CD1c-positive myeloid dendritic cell (primary cell): ENCODE results near the gene MUC5B.
"Not testable (repeated sequence)": the region's sequence is repeated elsewhere in the genome, so short reads cannot be mapped to it uniquely, and the experiment has no call there.

Source experiments
- DNase-seq: peaks from one replicate; pipeline ENCODE4 v3.0.0-alpha.2; 2016; ENCODE audit errors: extremely low spot score

The MUC5B gene

GRCh38 chr11:1248951-1249350, 26.1 kb downstream of the MUC5B start:
- not testable (repeated sequence) for DNase-seq

DNA sequence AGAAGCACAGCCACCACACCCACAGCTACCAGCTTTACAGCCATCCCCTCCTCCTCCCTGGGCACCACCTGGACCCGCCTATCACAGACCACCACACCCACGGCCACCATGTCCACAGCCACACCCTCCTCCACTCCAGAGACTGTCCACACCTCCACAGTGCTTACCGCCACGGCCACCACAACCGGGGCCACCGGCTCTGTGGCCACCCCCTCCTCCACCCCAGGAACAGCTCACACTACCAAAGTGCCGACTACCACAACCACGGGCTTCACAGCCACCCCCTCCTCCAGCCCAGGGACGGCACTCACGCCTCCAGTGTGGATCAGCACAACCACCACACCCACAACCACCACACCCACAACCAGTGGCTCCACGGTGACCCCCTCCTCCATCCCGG, 27.5 kb downstream of the MUC5B start:
- not testable (repeated sequence) for DNase-seq

GRCh38 chr11:1251236-1251770, 28.4 kb downstream of the MUC5B start:
- DNase-seq: no peak

DNA sequence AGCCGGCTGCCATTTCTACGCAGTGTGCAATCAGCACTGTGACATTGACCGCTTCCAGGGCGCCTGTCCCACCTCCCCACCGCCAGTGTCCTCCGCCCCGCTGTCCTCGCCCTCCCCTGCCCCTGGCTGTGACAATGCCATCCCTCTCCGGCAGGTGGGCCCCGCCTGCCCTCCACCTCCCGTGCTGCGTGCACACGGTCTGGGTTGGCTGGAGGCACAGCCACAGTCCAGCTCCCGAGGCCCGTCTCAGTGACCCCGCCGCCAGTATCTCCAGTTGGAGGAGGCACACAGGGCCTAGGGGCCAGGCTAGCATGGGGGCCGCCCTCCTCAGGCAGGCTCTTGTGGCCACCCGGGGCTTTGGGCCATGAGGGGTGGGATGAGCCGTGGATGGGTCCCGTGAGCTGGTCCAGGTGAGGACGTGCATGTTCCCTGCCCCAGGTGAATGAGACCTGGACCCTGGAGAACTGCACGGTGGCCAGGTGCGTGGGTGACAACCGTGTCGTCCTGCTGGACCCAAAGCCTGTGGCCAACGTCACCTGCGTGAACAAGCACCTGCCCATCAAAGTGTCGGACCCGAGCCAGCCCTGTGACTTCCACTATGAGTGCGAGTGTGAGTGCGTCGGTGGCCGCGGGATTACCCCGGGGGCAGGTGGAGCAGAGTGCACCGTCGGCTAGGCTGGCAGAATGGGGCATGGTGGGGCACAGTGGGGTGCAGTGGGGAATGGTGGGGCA, 29.7 kb downstream of the MUC5B start:
- DNase-seq: no peak

- DNase-seq: no peak
Measured at GRCh38 chr11:1253103-1253485, 30.2 kb downstream of the MUC5B start.

- no peak for DNase-seq
Measured at GRCh38 chr11:1254086-1254648, 31.3 kb downstream of the MUC5B start.

GRCh38 chr11:1254733-1255132, 31.9 kb downstream of the MUC5B start:
- DNase-seq: no peak

DNA sequence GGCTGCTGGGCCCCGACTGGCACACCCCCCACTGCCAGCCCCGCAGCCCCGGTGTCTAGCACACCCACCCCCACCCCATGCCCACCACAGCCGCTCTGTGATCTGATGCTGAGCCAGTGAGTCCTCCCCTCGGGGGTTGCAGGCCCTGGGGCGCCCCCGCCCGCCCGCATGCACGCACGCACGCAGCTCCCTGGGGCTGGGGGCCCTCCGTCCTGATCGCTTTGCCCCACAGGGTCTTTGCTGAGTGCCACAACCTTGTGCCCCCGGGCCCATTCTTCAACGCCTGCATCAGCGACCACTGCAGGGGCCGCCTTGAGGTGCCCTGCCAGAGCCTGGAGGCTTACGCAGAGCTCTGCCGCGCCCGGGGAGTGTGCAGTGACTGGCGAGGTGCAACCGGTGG, 32.3 kb downstream of the MUC5B start:
- no peak for DNase-seq

GRCh38 chr11:1256257-1257045, 33.6 kb downstream of the MUC5B start:
- no peak for DNase-seq

GRCh38 chr11:1257366-1257765, 34.5 kb downstream of the MUC5B start:
- DNase-seq: no peak

DNA sequence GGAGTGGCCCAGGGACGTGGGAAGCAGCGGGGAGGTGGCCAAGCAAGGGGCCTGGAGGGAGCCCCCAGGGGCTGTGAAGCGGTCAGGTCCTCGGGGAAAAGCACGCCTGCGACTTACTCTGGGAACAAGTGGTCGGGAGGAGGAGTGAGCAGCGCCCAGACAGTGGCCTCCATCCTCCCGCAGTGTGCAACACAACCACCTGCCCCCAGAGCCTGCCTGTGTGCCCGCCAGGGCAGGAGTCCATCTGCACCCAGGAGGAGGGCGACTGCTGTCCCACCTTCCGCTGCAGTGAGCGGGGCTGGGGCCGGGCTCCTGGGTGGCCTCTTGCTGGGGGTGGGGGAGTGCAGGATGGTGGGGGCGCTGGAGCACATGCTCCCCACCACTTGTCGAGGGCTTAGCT, 35.0 kb downstream of the MUC5B start:
- no peak for DNase-seq

DNA sequence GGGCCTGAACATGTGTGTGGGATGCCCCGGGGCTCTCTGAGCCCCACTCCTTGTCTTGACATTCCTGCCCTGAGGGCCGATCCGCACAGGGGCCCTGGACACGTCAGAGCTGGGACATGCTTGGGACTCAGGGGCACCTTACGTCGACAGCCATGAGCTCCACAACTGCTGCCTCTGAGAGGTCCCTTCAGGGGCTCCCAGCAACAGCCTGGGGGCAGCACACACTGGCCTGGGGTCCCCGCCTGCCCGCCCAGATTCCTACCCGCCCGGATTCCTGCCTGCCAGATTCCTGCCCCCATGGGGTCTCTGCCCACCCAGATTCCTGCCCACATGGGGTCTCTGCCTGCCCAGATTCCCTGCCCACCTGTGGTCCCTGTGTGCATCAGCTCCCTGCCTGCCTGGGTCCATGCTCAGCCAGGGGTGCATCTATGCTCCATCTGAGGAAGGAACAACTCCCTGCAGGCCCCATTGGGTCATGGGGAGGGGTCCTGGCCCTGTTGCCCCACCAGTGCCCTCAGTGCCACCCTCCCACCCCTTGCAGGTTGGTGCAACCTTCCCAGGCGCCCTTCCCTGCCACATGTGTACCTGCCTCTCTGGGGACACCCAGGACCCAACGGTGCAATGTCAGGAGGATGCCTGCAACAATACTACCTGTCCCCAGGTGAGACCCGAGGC, 35.7 kb downstream of the MUC5B start:
- DNase-seq: no peak

- no peak for DNase-seq
Measured at GRCh38 chr11:1259076-1259461, 36.2 kb downstream of the MUC5B start.

- no peak for DNase-seq
Measured at GRCh38 chr11:1259561-1259960, 36.7 kb downstream of the MUC5B start.

DNA sequence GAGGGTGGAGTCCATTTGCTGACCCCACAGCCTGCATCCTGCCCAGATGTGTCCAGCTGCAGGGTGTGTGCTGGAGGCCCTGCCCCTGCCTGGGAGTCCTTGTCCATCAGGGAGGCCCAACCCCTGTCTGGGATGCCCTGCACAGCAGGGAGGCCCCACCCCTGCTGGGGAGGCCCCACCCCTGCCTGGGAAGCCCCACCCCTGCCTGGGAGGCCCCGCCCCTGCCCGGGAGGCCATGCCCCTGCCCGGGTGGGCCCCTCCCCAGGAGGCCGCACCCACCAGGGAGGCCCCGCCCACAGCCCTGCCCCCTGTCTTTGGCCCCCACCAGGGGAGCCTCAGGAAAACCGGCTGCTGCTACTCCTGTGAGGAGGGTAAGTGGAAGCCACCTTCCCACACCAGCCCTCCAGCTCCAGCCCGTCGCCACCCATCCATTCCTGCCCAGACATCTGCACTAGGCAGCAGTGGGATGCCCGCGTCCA, 37.2 kb downstream of the MUC5B start:
- peak; percentile 34 for DNase-seq

DNA sequence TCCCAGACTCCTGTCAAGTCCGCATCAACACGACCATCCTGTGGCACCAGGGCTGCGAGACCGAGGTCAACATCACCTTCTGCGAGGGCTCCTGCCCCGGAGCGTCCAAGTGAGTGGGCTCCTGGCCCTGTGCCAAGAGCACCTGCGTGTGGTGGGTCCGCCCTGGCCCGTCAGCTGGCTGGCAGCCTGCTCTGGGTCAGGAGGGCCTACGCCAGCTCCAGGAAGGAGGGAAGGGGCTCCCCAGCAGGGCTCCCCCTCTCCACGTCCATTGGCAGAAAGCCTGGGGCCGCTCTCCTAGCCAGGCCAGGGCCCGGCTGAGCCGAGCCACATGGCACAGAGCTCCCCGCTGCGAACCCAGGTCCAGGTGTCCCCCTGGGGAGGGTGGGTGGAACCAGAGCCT, 37.8 kb downstream of the MUC5B start:
- DNase-seq: no peak

- no peak for DNase-seq
Measured at GRCh38 chr11:1261241-1262071, 38.6 kb downstream of the MUC5B start.

GRCh38 chr11:1262172-1263006, 39.5 kb downstream of the MUC5B start:
- peak; percentile 88 for DNase-seq

DNA sequence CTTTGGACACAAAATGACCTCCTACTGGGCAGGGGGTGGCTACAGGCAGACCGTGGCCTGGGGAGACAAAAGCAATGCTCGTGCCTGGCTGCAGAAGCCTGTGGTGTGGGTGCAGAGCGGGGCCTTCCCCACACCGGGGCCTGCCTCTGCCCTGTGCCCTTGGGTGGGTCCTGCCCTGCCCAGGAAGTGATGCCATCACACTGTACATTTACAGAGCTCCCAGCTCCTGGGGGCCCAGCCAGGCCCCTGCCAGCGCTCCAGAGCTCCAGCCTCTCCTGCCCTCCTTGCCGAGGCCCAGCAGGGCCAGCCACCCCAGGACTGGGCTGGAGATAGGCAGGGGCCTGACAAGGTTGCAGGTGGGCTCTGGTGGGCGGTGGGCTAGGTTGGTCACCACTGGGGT, 40.1 kb downstream of the MUC5B start:
- no peak for DNase-seq

- DNase-seq: peak; percentile 70
Measured at GRCh38 chr11:1264444-1264843, 41.6 kb downstream of the MUC5B start.
